Stimulated activated CD8-positive, alpha-beta memory T cell treated with anti-CD3 and anti-CD28 coated beads, Interleukin-4, amount 100 ng/mL, for 48 hours (primary cell): ENCODE results near the gene NDUFA13.
A peak's percentile ranks its signal among the peaks of the same experiment; 100 is the strongest.

Experiments used
- DNase-seq: peaks from one replicate; pipeline ENCODE4 v3.0.0-alpha.2; 2020

NDUFA13 gene

DNA sequence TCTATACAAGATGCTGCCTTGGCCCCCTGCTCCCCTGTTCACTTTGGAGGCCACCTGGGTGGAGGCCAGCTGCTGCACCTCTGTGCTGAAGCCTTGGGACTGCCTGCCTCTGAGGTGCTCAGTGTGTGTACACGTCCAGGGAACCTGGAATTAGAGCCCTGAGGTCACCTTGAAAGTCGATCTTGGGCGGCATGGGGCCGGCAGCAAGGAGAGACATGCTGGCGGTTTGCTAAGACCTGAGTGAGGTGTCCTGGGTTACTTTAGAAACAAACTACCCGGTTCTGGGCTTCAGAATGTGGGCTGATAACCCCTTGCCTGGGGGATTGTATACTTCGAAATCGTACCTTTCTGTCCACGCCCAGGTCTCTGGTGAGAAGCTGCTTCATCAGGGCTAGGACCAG, 26.2 kb upstream of the NDUFA13 start:
- DNase-seq = no peak

DNA sequence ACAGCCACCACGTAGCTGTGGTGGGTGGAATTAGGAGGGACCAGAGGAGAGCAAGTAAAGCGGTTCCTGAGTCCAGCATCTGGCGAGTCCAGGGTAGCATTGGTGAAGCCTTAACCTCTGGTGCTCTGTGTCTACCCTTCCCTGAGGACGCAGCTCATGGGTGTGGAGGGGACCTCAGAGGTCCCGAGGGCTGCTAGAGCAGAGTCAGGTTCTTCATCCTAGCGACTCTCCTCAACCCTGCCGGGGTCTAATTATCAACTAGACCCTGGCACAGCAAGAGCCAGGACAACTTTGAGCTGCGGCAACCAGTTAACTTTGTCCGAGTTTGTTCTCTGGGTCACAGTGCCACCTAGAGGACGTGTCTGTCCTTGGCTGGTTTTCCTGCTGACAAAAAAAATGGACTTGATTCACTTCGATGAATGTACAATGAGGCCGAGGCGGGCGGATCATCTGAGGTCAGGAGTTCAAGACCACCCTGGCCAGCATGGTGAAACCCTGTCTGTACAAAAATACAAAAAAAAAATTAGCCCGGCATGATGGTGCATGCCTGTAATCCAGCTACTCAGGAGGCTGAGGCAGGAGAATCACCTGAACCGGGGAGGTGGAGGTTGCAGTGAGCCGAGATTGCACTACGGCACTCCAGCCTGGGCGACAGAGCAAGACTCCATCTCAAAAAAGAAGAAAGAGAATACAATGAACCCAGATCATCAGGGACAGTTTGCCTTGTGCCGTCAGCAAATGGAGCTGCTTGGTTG, 25.6 kb upstream of the NDUFA13 start:
- peak; percentile 86 for DNase-seq

DNA sequence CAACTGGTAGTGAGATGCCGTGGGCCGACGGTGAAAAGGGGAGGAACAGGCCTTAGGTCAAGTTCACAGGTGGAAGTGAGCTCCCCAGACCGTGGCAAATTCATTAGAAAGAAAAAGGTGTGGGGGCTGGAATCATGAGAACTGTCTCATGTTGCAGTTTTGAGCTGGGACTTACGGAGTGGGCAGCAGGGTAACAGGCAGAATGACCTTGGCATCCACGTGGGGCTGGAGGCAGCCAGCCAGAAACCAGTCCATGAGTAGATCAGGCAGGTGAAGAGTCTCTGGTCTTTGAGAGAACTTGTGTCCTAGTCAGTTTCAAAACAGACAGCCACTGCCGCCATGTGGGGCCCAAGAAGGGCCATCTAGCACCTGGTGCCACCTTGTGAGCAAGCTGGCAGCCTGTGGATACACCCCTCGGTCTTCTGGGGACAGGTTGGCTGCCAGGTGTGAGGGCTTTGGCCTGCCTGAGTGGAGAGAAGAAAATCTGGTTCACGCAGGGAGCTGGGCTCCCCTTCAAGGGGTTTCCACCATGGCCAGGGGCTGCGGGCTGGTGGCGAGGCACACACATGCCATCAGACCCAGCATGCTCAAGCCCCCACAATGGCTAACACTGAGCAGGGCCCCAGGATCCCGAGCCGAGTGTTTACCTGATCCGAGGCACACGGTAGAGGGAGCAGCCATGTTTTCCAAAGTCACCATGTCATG, 24.6 kb upstream of the NDUFA13 start:
- no peak for DNase-seq

DNA sequence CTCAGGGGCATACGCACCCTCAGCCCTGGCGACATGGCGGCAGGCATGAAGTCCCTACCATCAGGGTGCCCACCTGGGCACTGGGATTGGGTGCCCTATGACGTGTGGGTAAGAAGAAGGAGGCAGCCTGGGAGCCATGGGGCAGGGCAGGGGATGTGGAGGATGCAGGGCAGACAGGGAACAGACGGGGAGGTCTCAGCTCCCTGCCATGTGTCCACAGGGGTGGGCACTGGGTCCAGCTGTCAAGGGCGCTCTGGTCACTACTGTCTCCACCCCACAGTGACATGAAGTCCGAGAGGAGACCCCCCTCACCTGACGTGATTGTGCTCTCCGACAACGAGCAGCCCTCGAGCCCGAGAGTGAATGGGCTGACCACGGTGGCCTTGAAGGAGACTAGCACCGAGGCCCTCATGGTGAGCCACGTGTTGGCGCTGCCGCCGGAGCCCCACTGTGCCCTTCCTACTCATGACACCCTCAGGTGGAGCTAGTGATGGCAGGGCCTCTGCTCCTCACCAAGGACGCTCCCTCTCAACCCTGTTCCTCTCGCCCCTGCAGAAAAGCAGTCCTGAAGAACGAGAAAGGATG, 23.9 kb upstream of the NDUFA13 start:
- DNase-seq = no peak

DNA sequence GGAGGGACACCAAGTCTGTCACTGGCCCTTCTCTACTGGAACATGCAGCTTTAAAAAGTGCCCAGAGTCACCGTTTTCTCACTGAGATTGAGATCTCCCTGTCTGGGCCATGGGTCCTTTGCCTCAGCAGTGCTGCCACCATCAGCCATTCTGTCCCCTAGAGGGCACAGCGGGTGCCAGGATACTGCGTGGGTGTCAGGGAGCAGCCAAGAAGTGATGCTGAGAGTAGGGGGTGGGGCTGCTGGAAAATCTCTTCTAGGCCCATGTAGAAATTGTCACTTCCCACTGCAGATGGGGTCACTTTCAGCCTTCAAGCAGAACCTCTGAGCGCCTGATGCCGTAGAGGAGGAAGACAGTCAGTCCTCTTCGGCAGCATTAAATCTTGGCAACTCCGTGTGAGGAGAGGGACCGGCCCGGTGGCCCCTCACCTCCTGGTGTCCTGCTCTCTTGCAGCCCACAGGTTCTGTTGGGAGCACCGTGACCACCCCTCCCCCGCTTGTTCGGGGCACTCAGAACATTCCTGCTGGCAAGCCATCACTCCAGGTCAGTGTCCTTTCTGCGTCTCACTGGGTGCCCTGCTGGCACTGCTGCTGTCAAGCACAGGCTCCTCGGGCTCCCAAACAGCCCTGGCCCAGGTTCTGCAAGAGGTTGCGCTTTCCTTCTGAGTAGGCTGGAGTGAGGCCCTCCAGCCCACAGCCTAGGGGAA, 22.0 kb upstream of the NDUFA13 start:
- DNase-seq = no peak

DNA sequence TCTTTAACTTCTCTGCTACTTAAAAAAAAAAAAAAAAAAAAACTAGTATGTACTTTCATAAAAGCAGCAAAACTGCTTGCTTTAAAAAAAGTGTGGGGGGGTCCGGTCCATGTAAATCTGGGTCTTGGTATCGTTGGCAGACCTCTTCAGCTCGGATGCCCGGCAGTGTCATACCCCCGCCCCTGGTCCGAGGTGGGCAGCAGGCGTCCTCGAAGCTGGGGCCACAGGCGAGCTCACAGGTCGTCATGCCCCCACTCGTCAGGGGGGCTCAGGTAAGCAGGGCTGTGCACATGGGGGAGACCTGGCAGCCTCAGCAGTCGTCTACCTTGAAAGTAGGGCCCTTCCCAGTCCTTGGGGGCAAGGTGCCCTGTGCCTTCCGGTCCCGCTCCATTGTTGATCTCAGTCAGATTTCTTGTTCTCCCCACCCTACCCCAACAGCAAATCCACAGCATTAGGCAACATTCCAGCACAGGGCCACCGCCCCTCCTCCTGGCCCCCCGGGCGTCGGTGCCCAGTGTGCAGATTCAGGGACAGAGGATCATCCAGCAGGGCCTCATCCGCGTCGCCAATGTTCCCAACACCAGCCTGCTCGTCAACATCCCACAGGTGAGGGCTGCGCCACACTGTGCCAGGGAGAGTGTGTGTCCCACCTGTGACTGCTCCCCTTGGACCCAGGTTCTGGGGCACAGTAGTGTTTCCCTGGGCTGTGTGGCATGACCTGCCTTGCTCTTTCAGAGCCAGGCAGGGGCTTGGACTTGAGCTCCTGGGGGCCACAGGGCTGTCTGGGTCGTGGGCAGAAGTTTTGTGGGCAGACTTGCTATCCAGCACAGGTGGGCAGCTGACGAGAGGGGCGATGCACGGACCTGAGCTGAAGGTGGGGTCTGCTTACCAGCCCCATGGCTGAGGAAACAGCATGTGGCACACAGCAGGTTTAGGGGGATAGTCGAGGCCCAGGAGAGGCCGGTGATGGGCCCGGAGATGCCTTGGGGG, 20.1 kb upstream of the NDUFA13 start:
- DNase-seq = no peak

DNA sequence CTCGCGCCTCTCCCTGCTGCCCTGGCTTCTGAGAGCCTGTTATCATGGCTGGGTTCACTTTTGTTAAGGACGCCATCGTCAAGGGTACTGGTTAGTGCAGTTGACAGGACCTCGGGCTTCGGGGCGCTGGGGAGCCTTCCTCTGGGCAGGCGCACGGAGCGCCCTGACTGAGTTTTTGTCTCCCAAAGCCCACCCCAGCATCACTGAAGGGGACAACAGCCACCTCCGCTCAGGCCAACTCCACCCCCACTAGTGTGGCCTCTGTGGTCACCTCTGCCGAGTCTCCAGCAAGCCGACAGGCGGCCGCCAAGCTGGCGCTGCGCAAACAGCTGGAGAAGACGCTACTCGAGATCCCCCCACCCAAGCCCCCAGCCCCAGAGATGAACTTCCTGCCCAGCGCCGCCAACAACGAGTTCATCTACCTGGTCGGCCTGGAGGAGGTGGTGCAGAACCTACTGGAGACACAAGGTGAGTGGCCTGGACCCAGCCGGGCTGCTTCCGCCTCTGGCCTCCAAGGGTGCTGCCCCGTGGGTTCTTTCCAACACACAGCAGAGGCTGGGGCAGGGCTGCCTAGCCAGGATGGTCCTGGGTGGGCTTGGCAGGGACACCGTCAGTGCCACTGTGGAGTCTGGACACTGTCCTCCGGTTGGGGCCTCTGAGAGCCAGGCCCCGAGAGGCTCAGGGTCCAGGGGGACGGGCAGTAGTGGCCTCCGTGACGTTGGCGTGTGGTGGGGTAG, 17.6 kb upstream of the NDUFA13 start:
- no peak for DNase-seq

DNA sequence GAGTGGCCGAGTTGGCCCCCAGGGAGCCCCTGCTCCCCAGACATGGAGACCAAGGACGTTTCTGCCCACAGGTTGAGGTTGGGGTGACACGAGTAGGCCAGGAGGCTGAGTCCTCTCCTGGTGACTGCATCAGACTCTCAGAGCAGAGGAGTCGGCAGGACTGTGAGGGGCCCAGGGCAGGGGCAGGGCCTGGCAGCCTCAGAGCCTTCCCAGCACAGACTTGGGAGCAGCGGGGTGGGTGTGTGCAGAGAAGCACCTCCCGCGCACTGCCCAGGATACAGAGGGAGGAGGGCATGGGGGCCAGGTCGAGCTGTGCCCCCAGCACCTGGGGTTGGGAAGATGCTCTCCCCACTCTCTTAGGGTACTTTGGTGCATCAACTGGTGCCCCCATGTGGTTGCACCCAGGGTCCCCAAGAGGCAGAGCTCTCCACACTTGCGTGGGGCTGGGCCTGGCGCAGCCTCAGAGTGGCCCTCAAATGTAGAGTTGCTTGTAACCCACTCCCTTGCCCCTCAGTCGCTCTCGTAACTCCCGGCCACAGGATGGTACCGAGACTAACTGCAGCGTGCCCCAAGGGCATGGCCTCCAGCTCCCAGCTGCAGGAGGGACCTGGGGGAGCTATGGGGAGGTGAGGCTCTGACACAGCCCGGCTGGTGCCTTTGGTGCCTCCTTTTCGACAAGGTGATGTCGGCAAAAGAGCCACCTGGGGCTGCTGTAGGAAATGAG, 16.6 kb upstream of the NDUFA13 start:
- DNase-seq = no peak

DNA sequence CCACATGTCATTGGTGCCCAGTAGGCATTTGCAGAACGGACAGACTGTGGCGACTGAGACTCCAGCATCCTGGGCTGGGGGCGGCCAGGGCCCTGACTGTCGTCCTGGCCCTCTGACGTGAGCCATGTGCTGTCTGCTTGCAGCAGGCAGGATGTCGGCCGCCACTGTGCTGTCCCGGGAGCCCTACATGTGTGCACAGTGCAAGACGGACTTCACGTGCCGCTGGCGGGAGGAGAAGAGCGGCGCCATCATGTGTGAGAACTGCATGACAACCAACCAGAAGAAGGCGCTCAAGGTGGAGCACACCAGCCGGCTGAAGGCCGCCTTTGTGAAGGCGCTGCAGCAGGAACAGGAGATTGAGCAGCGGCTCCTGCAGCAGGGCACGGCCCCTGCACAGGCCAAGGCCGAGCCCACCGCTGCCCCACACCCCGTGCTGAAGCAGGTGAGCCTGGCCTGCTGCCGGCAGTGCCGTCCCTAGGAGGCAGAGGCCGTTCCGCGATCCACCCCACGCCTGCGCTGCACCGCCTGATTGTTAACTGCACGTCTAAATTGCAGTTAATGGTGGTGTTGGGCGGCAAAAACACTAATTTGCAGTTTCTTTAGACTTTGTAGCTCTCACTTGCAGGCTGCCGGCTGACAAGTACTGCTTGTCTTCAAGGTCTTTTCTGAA, 14.9 kb upstream of the NDUFA13 start:
- DNase-seq = no peak

DNA sequence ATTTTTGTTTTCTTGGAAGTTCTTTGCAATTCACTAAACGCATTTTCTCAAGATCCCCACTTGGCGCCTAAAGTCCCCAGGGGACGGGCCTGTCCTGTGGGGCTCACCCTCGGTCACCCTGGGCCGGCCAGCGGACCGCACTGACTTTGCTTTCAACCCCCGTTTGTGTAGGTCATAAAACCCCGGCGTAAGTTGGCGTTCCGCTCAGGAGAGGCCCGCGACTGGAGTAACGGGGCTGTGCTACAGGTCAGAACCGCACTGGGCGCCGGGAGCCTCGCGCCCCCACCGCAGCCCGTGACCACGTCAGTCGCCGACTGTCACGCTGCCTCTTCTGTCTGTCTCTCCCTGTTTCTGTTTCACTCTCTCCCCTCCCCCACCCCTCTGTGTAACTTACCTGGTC, 14.2 kb upstream of the NDUFA13 start:
- no peak for DNase-seq

DNA sequence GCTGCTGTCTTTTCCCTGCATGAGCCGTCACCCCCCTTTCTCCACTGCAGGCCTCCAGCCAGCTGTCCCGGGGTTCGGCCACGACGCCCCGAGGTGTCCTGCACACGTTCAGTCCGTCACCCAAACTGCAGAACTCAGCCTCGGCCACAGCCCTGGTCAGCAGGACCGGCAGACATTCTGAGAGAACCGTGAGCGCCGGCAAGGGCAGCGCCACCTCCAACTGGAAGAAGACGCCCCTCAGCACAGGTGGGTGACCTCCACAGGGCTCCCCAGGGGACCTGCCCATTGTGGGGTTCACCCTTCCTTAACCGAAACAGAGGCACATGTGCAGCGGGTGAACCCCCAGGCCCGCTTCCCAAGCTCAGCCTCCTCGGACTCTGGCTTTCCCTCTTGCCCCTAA, 13.7 kb upstream of the NDUFA13 start:
- no peak for DNase-seq

DNA sequence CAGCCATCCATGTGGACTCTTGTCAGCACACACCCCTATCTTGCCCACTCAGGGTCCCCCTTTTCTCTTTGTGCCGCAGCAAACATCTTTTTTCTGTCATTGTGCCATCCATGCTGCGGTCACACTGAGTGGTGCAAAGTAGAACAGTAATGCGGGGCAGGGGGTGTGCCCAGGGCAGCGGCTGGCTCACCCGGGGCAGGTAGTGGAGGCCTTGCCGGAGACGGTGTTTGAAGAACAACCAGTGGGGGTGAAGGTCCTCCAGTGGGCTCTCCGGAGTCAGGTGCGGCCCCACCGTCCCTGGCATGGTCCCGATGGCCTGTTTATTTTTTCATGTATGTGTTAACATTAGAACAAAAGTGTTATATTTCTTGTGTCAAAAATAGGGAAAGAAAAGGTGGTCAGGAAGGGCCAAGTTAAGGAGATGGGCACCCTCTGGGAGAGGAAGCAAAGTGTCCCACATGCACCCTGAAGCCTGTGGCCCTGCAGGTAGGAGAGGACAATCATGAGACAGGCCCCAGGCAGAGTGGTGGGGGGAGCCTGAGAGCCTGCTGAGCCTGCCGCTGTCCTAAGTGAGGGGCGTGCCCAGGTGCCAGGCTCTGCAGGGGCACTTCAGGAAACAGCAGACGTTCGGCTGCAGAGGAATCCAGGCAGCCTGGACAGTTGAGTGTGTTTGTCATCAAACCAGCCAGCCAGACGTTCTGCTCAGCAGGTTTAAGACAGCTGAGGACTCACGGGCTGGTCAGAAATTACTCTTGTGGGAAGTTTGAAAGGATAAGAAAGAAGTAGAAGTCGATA, 13.0 kb upstream of the NDUFA13 start:
- no peak for DNase-seq

DNA sequence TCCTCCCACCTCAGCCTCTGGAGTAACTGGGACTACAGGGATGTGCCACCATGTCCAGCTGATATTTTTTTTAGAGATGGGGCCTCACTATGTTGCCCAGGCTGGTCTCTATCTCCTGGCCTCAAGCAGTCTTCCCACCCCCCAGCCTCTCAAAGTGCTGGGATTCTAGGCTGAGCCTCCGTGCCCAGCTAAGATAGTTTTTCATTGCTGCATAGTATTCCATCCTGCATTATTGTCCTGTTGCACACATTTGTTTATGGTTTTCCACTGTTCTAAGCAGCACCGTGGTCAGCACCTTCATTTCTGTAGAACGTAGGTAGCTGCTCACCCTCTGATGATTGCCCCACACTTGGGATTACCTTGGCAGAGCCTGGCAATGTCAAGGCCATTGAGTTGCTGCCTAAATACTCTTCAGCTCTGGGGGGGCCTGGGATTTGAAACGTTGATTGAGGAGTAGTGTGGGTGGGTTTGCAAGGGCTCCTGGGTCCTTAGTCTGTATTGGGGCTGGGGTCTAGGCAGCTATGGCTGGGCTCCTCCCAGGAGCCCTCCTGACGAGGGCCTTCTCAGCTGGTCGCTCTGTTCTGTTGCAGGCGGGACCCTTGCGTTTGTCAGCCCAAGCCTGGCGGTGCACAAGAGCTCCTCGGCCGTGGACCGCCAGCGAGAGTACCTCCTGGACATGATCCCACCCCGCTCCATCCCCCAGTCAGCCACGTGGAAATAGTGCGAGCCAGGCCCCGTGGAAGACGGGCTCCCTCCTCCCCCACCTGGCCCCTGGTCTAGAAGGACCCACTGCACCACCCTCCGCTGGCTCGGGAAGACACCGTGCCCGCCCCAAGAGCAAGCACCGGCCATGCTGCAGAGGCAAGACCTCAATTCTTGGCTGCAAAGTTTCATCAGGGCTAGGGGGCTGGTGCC, 11.0 kb upstream of the NDUFA13 start:
- no peak for DNase-seq

DNA sequence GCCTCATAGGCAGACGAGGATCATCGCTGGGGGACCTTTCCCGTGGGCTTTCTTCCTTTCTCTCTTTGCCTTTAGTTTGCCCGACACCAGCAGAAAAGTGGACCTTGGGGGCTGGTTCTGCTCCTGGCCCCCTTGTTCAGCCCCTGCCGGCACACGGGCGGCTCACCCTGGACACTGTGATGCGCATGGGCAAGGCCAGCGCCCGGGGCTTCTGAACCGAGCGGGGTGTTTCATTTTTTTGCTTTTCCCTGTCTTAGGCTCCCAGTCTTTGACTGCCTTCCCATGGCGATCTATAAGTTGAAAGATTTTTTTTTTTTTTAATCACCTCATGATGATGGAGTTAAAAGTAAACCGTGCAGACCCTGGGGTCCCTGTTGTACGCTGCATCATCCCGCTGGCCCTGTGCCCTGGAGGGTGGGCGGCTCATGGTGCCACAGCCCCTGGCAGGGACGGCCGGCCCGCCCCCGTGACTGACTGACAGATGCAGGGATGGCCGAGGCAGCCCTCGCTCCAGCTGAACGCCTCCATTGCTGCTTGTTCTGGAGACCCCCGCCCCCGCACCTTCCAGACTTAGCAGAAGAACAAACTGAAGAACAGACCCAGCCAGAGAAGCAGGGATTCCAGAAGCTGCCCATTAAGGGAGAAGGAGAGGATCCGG, 10.2 kb upstream of the NDUFA13 start:
- no peak for DNase-seq

DNA sequence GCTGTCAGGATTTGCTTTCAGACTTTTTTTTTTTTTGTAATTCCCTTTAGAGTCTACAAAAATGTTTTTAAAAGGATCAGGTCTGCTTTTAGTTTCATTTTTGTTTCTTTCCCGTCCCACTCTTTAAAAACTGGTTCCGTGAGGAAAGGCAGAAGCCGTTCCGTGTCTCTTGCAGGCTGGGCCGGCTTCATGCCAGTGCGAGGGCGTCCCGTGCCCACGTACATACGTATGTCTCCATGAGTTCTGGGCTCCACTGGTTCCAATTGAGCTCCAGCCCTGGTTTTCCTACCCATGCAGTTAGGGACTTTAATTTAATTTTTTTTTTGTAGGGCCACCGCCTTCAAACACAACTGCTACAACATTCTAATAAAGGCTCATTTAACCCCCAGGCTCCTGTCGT, 9.4 kb upstream of the NDUFA13 start:
- no peak for DNase-seq

DNA sequence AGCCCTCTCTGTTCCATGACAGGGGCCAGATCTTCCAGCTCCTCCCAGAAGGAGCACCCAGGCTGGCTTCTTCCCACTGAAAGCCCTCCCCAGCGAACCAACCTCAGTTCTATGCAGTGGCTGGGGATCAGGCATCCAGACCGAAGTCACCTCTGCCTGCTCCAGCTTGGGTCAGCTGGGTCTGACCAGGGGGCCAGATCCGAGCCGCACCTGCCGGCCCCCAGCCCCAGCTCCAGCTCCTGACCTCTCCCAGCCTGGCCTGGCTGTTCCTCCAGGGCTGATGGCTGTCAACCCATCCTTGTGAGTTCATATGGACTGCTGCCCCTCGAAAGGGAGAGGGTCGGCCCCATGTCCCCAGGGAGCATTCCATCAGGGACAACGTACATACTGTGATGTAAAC, 8.7 kb upstream of the NDUFA13 start:
- no peak for DNase-seq

DNA sequence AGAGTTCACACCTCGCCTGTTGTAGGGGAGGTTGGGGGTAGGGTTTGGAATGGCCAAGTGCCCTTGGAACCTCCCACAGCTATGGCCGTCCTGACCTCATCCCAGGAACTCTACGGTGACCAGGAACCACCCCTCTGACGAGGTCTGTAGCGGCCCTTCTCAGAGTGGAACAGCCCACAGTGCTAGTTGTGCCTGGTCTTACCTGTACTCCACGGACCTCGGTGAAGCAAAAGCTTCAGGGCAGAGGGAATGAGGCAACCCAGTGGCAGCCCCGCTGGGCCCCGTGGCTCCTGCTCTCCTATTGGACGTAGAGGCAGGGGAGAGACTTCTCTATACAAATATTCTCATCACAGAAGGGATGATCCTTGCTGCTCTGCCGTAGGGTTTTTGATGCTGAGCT, 7.8 kb upstream of the NDUFA13 start:
- no peak for DNase-seq

DNA sequence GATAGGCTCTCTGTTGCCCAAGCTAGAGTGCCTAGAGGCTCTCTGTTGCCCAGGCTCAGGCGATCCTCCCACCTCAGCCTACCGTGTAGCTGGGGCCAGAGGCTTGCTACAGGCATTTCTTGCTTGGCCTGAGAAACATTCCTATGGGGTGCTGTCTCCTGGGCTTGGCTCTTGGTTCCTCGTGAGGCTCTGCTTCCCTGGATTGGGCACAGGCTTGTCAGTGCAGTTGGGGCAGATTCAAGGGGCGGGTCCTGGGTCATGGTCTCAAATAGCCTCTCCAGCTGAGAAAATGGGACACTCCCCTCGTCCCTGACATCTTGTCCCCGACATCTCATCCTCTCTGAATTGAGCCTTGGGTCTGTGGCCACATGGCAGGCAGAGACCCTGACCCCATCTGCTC, 5.6 kb upstream of the NDUFA13 start:
- DNase-seq = no peak
